HG03460 (cell line): Measurements from ENCODE around the gene PGAM1.
"Not testable (repeated sequence)": the region's sequence is repeated elsewhere in the genome, so short reads cannot be mapped to it uniquely, and the experiment has no call there.

Experiments used
- ATAC-seq: cut with Tn5 transposase; IDR thresholded peaks from one replicate; pipeline ENCODE4 v1.9.1; 2021; ENCODE audit not compliant: unreplicated experiment

PGAM1 gene

GRCh38 chr10:97407211-97407951, 18.6 kb upstream of the PGAM1 start:
- ATAC-seq, result peak; percentile 91

GRCh38 chr10:97407952-97408248, 18.1 kb upstream of the PGAM1 start:
- ATAC-seq, result no peak

- ATAC-seq, result no peak
Measured at GRCh38 chr10:97408496-97408992, 17.4 kb upstream of the PGAM1 start.

GRCh38 chr10:97411406-97411805, 14.6 kb upstream of the PGAM1 start:
- ATAC-seq, result no peak

GRCh38 chr10:97412891-97413304, 13.1 kb upstream of the PGAM1 start:
- no peak for ATAC-seq

GRCh38 chr10:97416565-97416964, 9.4 kb upstream of the PGAM1 start:
- ATAC-seq, result no peak

- not testable (repeated sequence) for ATAC-seq
Measured at GRCh38 chr10:97423757-97424098, 2.3 kb upstream of the PGAM1 start.

- no peak for ATAC-seq
Measured at GRCh38 chr10:97426776-97427570, 982 bp downstream of the PGAM1 start.

- no peak for ATAC-seq
Measured at GRCh38 chr10:97427571-97428179, 1.7 kb downstream of the PGAM1 start.

GRCh38 chr10:97428572-97428981, 2.6 kb downstream of the PGAM1 start:
- ATAC-seq, result no peak

- no peak for ATAC-seq
Measured at GRCh38 chr10:97434055-97434454, 8.1 kb downstream of the PGAM1 start.

- no peak for ATAC-seq
Measured at GRCh38 chr10:97434557-97434956, 8.6 kb downstream of the PGAM1 start.

- ATAC-seq, result no peak
Measured at GRCh38 chr10:97435211-97435610, 9.2 kb downstream of the PGAM1 start.

GRCh38 chr10:97442277-97442676, 16.3 kb downstream of the PGAM1 start:
- ATAC-seq, result no peak

- no peak for ATAC-seq
Measured at GRCh38 chr10:97444212-97444611, 18.2 kb downstream of the PGAM1 start.

GRCh38 chr10:97445357-97445721, 19.3 kb downstream of the PGAM1 start:
- peak; percentile 1 for ATAC-seq

- peak; percentile 97 for ATAC-seq
Measured at GRCh38 chr10:97445722-97446639, 20.0 kb downstream of the PGAM1 start, which contains the start of the genes EXOSC1 and ZDHHC16. Gene EXOSC1 (minus strand): TSS chr10:97446006. CDS start chr10:97445985, 21 bp downstream. Gene ZDHHC16 (plus strand): TSS chr10:97446175. CDS start chr10:97451676, 5,501 bp downstream.

GRCh38 chr10:97450828-97451227, 24.8 kb downstream of the PGAM1 start:
- no peak for ATAC-seq

GRCh38 chr10:97451605-97452004, 25.6 kb downstream of the PGAM1 start:
- ATAC-seq, result no peak

GRCh38 chr10:97452352-97452751, 26.4 kb downstream of the PGAM1 start:
- no peak for ATAC-seq
